ENCODE results near the gene FAM107B. TPM values are rescaled to one million over a fixed set of nuclear protein-coding genes. Genes with fewer than 3 reads are reported as not detected.
A peak's percentile ranks its signal among the peaks of the same experiment; 100 is the strongest.

Gene FAM107B
- polyA plus RNA-seq, 3 donors from 2014 or later: 240 to 338 (median 268) TPM

DNA sequence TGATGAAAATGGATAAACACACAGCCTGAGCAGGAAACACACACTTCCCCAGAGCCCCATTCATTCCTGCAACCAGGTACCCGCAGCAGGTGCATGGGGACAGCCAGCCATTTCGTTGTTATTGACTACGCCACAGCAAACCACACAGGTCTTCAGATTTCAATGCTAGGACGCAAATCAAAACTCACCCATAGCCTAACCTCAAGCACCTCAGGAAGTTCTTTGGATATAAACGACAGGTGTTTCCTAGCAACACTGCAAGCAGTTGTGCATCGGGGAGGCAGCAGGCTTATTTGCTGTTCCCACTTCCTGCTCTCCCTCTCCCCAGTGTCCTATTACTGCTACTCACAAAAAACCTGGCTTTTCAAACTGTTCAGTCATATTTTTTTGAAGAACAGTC, 267.5 kb downstream of the FAM107B start:
- Mint-ChIP-seq H3K36me3 (peaks cover 0 to 27% (median 9%) of the 10 kb centered on the region in 3 donors), H3K4me3 (no peak overlapping the region), H3K9me3 (no peaks in the 10 kb centered on the region), H3K4me1 (peaks cover 14 to 19% of the 10 kb centered on the region in 2 donors), H3K27ac (peak overlapping the region in 4 of 6 donors; percentile 24 to 46 (median 44)), H3K27me3 (ENCODE audit: low read depth in 3 of 3) (no peaks in the 10 kb centered on the region)
- DNase-seq: peak in 2 of 3 donors; percentile 12 to 19

DNA sequence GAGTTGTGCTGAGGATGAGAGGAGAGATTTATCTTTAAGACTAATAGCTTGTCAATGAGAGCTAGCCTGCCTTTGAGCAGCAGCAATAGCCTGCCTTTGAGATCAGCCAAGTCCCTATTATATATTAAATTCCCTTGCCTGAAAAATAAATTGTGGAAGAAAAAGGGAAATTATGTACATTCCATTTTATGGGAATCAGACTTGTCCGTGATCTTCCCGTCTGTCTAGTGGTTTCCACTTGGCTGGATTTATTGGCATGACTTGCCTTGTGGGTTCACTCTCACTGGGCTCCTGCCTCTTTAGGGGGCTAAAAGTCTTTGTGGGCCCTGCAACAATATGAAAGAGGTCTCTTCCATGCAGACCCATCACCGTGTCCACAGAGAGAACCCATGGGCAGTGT, 272.3 kb downstream of the FAM107B start:
- DNase-seq: no peak
- H3K27ac Mint-ChIP-seq: no peak overlapping the region

DNA sequence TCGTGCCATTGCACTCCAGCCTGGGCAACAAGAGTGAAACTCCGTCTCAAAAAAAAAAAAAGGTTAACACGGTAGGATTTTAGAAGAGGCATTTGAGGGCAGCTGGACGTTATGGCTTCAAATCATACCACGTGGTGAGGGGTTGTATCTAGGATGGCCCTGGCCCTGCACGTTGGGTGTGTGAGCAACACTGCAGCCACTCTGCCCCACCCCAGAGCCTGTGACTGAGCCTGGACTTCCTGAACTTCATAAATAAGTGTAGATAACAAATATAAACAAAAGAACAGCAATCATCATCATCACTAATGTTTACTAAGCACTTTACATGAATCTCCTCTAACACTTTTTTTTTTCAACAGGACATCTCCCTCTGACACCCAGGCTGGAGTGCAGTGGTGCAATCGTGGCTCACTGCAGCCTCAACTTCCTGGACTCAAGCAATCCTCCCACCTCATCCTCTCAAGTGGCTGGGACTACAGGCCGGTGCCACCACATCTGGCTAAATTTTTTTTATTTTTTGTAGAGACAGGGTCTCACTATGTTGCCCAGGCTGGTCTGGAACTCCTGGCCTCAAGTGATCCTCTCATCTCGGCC, 274.4 kb downstream of the FAM107B start:
- Mint-ChIP-seq H3K27ac (peak overlapping the region in 2 of 6 donors; percentile 20 to 83), H3K36me3 (no peaks in the 10 kb centered on the region), H3K27me3 (ENCODE audit: low read depth in 3 of 3) (peaks cover 0 to 3% (median 0%) of the 10 kb centered on the region in 3 donors), H3K4me3 (peak overlapping the region in 2 of 5 donors; percentile 8 to 13), H3K4me1 (peaks cover 0 to 10% of the 10 kb centered on the region in 2 donors), H3K9me3 (no peaks in the 10 kb centered on the region)
- DNase-seq: no peak

More for the DNA sequence above, 272.3 kb downstream of the FAM107B start:
- Mint-ChIP-seq H3K9me3 (no peaks in the 10 kb centered on the region), H3K27me3 (ENCODE audit: low read depth in 3 of 3) (no peaks in the 10 kb centered on the region), H3K4me3 (no peak overlapping the region), H3K4me1 (peaks cover 13 to 21% of the 10 kb centered on the region in 2 donors), H3K36me3 (peaks cover 0 to 5% (median 4%) of the 10 kb centered on the region in 3 donors)

DNA sequence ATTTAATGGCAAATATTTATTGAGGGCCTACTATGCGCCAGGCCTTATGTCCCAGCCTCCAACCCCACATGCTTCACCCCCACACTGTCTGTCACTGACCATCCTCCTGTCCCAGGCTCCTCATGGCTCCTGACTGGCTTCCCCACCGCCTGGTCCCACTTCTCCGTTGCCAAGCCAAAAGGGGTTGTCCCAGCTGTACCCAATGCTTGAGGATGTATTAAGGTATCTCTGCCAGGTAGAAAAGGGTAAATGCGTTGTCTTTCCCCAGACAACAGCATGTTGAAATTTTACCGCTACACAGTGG, 275.1 kb downstream of the FAM107B start:
- DNase-seq: no peak
- Mint-ChIP-seq H3K4me3 (no peak overlapping the region), H3K9me3 (no peaks in the 10 kb centered on the region), H3K4me1 (peaks cover 0 to 10% of the 10 kb centered on the region in 2 donors), H3K36me3 (no peaks in the 10 kb centered on the region), H3K27ac (peak overlapping the region in 1 of 6 donors; percentile 80), H3K27me3 (ENCODE audit: low read depth in 3 of 3) (peaks cover 0 to 5% (median 0%) of the 10 kb centered on the region in 3 donors)

- H3K4me3 Mint-ChIP-seq: no peak overlapping the region
- H3K36me3 Mint-ChIP-seq: no peaks in the 10 kb centered on the region
- peaks cover 0 to 10% of the 10 kb centered on the region in 2 donors for H3K4me1 Mint-ChIP-seq
- H3K9me3 Mint-ChIP-seq: no peaks in the 10 kb centered on the region
- no peak overlapping the region for H3K27ac Mint-ChIP-seq
- no peak for DNase-seq
- peaks cover 0 to 5% (median 0%) of the 10 kb centered on the region in 3 donors for H3K27me3 Mint-ChIP-seq (ENCODE audit: low read depth in 3 of 3)
Measured at GRCh38 chr10:14498326-14498725, 276.4 kb downstream of the FAM107B start.

DNA sequence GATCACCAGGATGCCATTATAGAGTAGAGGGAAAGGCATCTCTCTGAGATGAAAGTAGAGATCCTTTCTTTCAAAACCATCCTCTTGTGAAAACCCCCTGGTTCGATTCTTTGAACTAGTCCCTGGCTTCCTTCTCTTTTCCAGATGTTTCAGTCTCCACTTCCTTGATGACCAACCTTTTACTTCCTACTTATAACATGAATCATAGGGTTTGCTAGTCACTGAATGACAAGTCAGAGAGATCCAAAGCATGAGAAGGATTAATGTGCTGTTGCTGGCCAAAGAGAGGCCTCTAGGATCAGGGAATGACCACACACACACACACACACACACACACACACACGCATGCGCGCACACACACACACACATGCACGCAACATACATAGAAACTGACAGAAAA, 282.9 kb downstream of the FAM107B start:
- no peaks in the 10 kb centered on the region for H3K4me1 Mint-ChIP-seq
- H3K27ac Mint-ChIP-seq: no peak overlapping the region
- H3K27me3 Mint-ChIP-seq (ENCODE audit: low read depth in 3 of 3): peaks cover 1 to 5% (median 4%) of the 10 kb centered on the region in 3 donors
- peaks cover 0 to under 1% (median 0%) of the 10 kb centered on the region in 3 donors for H3K36me3 Mint-ChIP-seq
- DNase-seq: no peak
- H3K4me3 Mint-ChIP-seq: no peak overlapping the region
- H3K9me3 Mint-ChIP-seq: no peaks in the 10 kb centered on the region

DNA sequence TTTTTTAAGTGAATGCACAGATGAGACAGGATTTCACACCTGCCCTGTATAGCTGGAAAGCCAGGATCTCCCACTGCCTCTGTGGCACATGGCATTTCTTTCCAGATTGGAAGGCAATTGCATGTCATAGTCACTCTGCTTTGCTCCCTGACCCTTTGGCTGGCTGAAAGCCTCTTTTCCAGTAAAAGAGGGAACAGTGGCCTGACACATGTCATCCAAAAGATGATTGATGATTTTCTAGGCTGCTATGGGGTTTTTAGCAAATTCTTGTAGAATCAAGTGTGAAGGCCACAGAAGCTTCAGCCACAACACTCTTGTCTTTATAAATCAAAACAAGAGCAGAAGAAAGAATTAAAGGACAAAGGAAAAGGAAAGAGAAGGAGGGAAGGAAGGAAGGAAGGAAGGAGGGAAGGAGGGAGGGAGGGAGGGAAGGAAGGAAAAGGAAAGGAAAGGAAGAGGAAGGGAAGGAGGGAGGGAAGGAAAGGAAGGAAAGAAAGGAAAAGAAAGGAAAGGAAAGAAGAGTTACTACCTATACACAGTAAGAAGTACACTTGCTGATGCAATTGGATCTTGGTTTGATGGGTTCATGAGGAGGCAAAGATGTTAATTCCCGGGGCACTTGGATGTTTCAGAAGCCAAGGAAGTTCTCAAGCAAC, 285.0 kb downstream of the FAM107B start:
- Mint-ChIP-seq H3K27ac (no peak overlapping the region), H3K4me1 (no peaks in the 10 kb centered on the region), H3K4me3 (no peak overlapping the region), H3K27me3 (ENCODE audit: low read depth in 3 of 3) (peaks cover 1 to 5% (median 4%) of the 10 kb centered on the region in 3 donors), H3K36me3 (peaks cover 0 to 4% (median 0%) of the 10 kb centered on the region in 3 donors), H3K9me3 (no peaks in the 10 kb centered on the region)
- no peak for DNase-seq

GRCh38 chr10:14487488-14487883, 287.2 kb downstream of the FAM107B start:
- H3K4me3 Mint-ChIP-seq: no peak overlapping the region
- peaks cover 4 to 16% (median 4%) of the 10 kb centered on the region in 3 donors for H3K27me3 Mint-ChIP-seq (ENCODE audit: low read depth in 3 of 3)
- no peaks in the 10 kb centered on the region for H3K4me1 Mint-ChIP-seq
- H3K36me3 Mint-ChIP-seq: peaks cover 0 to 4% (median 3%) of the 10 kb centered on the region in 3 donors
- no peaks in the 10 kb centered on the region for H3K9me3 Mint-ChIP-seq
- H3K27ac Mint-ChIP-seq: no peak overlapping the region
- DNase-seq: no peak

DNA sequence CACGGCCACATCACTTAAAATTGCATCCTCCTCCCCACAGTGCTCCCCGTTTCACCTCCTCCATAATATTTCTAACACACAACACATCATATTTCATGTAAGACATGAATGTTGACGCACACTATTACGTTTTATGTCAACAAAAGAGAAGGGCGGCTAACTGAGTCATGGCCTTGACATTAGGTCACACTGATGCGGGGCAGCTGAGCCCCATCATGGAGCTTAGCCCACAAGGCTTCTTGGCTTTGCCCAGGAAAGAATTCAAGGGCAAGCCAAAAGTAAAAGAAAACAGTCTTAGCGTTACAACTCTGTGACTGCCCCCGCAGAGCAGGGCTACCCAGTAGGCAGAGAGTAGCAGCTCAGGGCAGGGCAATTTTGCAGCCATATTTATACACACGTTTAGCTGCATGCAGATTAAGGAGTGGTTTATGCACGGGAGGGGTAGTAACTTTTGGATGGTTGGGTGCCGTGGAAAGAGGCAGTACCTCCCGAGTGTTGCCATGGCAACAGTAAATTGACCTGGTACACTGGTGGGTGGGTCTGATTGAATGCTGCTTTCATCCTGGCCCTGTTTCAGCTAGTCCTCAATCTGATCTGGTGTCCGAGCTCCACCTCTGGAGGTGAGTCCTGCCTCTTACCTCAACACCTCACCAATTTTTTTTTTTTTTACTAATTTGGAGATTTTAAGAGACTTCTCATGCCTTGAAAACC, 287.8 kb downstream of the FAM107B start:
- no peaks in the 10 kb centered on the region for H3K9me3 Mint-ChIP-seq
- H3K4me1 Mint-ChIP-seq: no peaks in the 10 kb centered on the region
- H3K4me3 Mint-ChIP-seq: no peak overlapping the region
- H3K27me3 Mint-ChIP-seq (ENCODE audit: low read depth in 3 of 3): peaks cover 4 to 16% (median 4%) of the 10 kb centered on the region in 3 donors
- H3K27ac Mint-ChIP-seq: no peak overlapping the region
- no peak for DNase-seq
- peaks cover 0 to 4% (median 3%) of the 10 kb centered on the region in 3 donors for H3K36me3 Mint-ChIP-seq

- DNase-seq: no peak
- Mint-ChIP-seq H3K27ac (no peak overlapping the region), H3K27me3 (ENCODE audit: low read depth in 3 of 3) (peaks cover 4 to 16% (median 4%) of the 10 kb centered on the region in 3 donors), H3K4me1 (no peaks in the 10 kb centered on the region), H3K9me3 (no peaks in the 10 kb centered on the region), H3K36me3 (peaks cover 0 to 4% (median 3%) of the 10 kb centered on the region in 3 donors), H3K4me3 (no peak overlapping the region)
Measured at GRCh38 chr10:14485986-14486385, 288.7 kb downstream of the FAM107B start.

GRCh38 chr10:14483417-14483816, 291.3 kb downstream of the FAM107B start:
- Mint-ChIP-seq H3K36me3 (peaks cover 0 to 4% (median 3%) of the 10 kb centered on the region in 3 donors), H3K27me3 (ENCODE audit: low read depth in 3 of 3) (peaks cover 2 to 16% (median 3%) of the 10 kb centered on the region in 3 donors), H3K4me1 (no peaks in the 10 kb centered on the region), H3K9me3 (no peaks in the 10 kb centered on the region), H3K4me3 (no peak overlapping the region), H3K27ac (no peak overlapping the region)
- no peak for DNase-seq

DNA sequence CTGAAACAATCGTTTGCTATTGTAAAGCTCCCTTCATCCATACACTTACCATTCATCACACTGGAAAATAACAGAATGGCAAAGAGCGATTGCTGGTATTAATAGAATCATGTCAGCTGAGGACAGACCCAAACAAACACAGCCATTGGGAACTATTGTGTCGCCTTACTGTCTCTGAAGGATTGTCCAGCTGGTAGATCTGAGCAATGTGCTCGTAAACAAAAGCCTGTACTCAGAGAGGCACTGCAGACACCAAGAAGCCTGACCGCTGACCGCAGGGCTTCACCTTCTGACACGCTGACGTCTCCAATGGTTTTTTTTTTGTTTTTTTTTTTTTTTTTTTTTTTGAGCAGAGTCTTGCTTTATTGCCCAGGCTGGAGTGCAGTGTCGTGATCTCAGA, 292.9 kb downstream of the FAM107B start:
- no peaks in the 10 kb centered on the region for H3K9me3 Mint-ChIP-seq
- H3K4me3 Mint-ChIP-seq: no peak overlapping the region
- H3K36me3 Mint-ChIP-seq: peaks cover 0 to 3% (median 3%) of the 10 kb centered on the region in 3 donors
- no peak overlapping the region for H3K27ac Mint-ChIP-seq
- peaks cover 3 to 16% (median 3%) of the 10 kb centered on the region in 3 donors for H3K27me3 Mint-ChIP-seq (ENCODE audit: low read depth in 3 of 3)
- H3K4me1 Mint-ChIP-seq: no peaks in the 10 kb centered on the region
- peak in 1 of 3 donors; percentile 11 for DNase-seq

DNA sequence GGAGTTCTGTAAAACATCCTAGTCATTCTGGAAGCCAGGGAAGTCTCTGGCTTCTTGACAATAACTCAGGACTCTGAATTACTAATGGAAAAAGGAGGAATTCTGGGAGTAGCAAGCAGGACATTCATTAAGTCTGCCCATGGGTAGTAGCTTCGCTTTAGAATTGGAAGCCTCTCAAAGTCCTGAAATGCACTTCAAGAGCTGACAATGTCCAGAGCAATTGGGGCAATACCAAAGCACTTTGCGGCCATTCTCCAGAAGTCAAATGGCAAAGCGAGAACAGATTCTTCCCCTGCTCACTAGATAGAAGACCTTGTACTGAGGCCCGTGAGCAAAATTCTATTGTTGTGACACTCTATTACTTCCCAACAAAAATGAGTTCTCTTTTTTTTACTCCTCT, 293.7 kb downstream of the FAM107B start:
- peaks cover 3 to 16% (median 5%) of the 10 kb centered on the region in 3 donors for H3K27me3 Mint-ChIP-seq (ENCODE audit: low read depth in 3 of 3)
- H3K4me1 Mint-ChIP-seq: no peaks in the 10 kb centered on the region
- peaks cover 0 to 3% (median 0%) of the 10 kb centered on the region in 3 donors for H3K36me3 Mint-ChIP-seq
- no peak overlapping the region for H3K4me3 Mint-ChIP-seq
- no peaks in the 10 kb centered on the region for H3K9me3 Mint-ChIP-seq
- H3K27ac Mint-ChIP-seq: no peak overlapping the region
- DNase-seq: no peak

DNA sequence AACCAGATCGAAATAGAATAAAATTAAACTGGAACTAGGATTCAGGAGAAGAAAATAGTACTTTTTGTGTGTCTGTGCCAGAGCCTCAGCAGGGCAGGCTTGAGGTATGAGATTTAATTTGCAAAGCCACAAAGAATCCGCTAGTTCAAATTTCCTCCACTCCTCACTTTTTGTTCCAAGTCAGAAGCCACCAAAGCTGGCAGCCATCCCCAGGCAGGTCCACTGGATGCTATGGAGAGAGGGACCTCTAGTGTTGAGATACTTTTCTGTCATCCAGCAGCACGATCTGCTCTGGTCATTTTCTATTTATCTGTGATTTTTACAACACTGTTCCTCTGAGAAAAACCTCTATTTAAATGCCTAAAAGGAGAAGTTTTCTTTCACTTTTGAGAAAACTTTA, 296.1 kb downstream of the FAM107B start:
- H3K4me3 Mint-ChIP-seq: no peak overlapping the region
- no peaks in the 10 kb centered on the region for H3K4me1 Mint-ChIP-seq
- no peak overlapping the region for H3K27ac Mint-ChIP-seq
- no peaks in the 10 kb centered on the region for H3K36me3 Mint-ChIP-seq
- no peaks in the 10 kb centered on the region for H3K9me3 Mint-ChIP-seq
- H3K27me3 Mint-ChIP-seq (ENCODE audit: low read depth in 3 of 3): peaks cover 3 to 12% (median 8%) of the 10 kb centered on the region in 3 donors
- no peak for DNase-seq

All from immature natural killer cell (primary cell).